Stimulated activated CD4-positive, alpha-beta T cell treated with anti-CD3 and anti-CD28 coated beads, Interleukin-2, amount 100 ng/mL, for 48 hours (primary cell): ENCODE data around the gene PHF2.

ENCODE experiments used
- DNase-seq, 2 donors: peaks; one replicate each; pipeline ENCODE4 v3.0.0-alpha.2; 2020

PHF2 gene

GRCh38 chr9:93713716-93714115 is 137.3 kb downstream of the PHF2 start:
- no peak for DNase-seq

- DNase-seq = no peak
These were observed 145.1 kb downstream of the PHF2 start for GRCh38 chr9:93721417-93721965.

- DNase-seq = no peak
These were observed 148.5 kb downstream of the PHF2 start for GRCh38 chr9:93724852-93725251.

GRCh38 chr9:93725382-93725781 is 149.0 kb downstream of the PHF2 start:
- no peak for DNase-seq

- no peak for DNase-seq
These were observed 149.8 kb downstream of the PHF2 start for GRCh38 chr9:93726147-93726546.
